Progenitor cell of endocrine pancreas (in vitro differentiated cells): ENCODE measurements around the gene PAFAH1B2. TPM values are rescaled to one million over a fixed set of nuclear protein-coding genes. Genes with fewer than 3 reads are reported as not detected.

Experiments used
- DNase-seq: peaks from one replicate; pipeline ENCODE4 v3.0.0; 2021; ENCODE audit warnings: low spot score; ENCODE audit not compliant: unreplicated experiment
- H3K27ac Mint-ChIP-seq: 2 replicates; pipeline ENCODE4 v1.8.0; 2021; ENCODE audit warnings: mild to moderate bottlenecking, moderate library complexity, mixed read lengths
- H3K27me3 Mint-ChIP-seq: 2 replicates; pipeline ENCODE4 v1.8.0; 2021; ENCODE audit warnings: mixed read lengths
- H3K36me3 Mint-ChIP-seq: 2 replicates; pipeline ENCODE4 v1.8.0; 2022; ENCODE audit warnings: mixed read lengths; ENCODE audit not compliant: insufficient read depth
- H3K4me1 Mint-ChIP-seq: 2 replicates; pipeline ENCODE4 v1.8.0; 2021; ENCODE audit warnings: low read depth, mixed read lengths
- H3K4me3 Mint-ChIP-seq: 2 replicates; pipeline ENCODE4 v1.8.0; 2021; ENCODE audit warnings: low read depth, mild to moderate bottlenecking, moderate library complexity, mixed read lengths
- H3K9me3 Mint-ChIP-seq: 2 replicates; pipeline ENCODE4 v1.8.0; 2021; ENCODE audit warnings: low read depth, mixed read lengths
- total RNA-seq: library from RNA; stranded (reverse); gene quantifications from 2 replicates; pipeline ENCODE4 v1.2.1, GENCODE V29; 2021
- TF ChIP-seq, protein P1 (sequence below): fragments of 200-600 bp; sonication (generic); IDR thresholded peaks from one replicate; pipeline ENCODE4 v1.5.0; 2021; ENCODE audit warnings: antibody characterized with exemption, mild to moderate bottlenecking; ENCODE audit not compliant: unreplicated experiment

Gene PAFAH1B2
- total RNA-seq, 1 donor from 2014 or later: 121 TPM

DNA sequence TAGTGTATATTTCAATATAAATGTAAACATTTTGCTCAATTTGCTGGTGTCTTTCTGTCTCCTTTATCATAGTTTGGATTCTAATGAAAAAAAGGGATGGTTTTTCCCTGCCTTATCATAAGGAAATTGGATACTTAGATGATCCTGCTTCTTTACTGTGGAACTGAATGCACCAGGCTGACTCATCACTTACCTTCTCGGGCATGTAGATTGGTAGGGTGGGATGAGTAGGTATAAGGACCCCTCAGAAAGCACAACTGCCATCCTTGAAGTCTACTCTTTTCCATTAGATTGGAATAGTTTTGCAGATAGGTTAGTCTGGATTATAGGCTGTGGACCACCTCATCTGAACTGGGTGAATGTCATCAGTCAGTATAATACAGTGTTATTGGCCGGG lies 26.9 kb downstream of the PAFAH1B2 start:
- Mint-ChIP-seq H3K4me3 (no peak overlapping the region), H3K9me3 (no peaks in the 10 kb centered on the region), H3K4me1 (no peaks in the 10 kb centered on the region), H3K27ac (peak overlapping the region; percentile 24), H3K27me3 (no peaks in the 10 kb centered on the region), H3K36me3 (peaks cover 13% of the 10 kb centered on the region)
- DNase-seq: no peak
- TF ChIP-seq, protein P1, sequence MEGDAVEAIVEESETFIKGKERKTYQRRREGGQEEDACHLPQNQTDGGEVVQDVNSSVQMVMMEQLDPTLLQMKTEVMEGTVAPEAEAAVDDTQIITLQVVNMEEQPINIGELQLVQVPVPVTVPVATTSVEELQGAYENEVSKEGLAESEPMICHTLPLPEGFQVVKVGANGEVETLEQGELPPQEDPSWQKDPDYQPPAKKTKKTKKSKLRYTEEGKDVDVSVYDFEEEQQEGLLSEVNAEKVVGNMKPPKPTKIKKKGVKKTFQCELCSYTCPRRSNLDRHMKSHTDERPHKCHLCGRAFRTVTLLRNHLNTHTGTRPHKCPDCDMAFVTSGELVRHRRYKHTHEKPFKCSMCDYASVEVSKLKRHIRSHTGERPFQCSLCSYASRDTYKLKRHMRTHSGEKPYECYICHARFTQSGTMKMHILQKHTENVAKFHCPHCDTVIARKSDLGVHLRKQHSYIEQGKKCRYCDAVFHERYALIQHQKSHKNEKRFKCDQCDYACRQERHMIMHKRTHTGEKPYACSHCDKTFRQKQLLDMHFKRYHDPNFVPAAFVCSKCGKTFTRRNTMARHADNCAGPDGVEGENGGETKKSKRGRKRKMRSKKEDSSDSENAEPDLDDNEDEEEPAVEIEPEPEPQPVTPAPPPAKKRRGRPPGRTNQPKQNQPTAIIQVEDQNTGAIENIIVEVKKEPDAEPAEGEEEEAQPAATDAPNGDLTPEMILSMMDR: no peak

DNA sequence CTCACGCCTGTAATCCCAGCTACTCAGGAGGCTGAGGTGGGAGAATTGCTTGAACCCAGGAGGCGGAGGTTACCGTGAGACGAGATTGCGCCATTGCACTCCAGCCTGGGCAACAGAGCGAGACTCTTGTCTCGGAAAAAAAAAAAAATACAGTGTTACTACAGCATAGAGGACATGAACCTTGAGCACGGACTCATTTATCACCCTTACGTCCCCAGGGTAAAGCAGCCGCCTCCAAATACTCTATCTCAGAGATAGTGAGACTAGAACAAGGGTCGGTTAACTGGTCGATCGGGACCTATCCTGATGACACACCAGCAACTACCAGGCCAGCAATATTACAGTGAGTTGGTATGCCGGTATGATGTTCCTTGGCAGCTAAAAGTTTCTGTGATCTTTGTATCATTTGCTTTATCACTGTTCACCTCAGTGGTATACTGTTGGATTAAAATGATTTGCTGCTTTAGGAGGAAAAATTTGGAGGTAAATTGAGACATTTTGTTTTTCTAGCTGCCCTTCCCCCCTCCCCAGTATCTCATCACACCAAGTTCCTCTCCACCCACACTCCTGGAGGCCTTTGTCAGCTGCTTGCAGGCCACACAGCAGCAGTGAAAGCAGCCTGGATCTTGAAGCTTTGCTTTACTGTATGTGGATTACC lies 27.4 kb downstream of the PAFAH1B2 start:
- TF ChIP-seq, protein P1: no peak
- Mint-ChIP-seq H3K27me3 (no peaks in the 10 kb centered on the region), H3K9me3 (no peaks in the 10 kb centered on the region), H3K4me1 (no peaks in the 10 kb centered on the region), H3K36me3 (peaks cover 13% of the 10 kb centered on the region), H3K27ac (peak overlapping the region; percentile 3), H3K4me3 (no peak overlapping the region)
- DNase-seq: no peak

DNA sequence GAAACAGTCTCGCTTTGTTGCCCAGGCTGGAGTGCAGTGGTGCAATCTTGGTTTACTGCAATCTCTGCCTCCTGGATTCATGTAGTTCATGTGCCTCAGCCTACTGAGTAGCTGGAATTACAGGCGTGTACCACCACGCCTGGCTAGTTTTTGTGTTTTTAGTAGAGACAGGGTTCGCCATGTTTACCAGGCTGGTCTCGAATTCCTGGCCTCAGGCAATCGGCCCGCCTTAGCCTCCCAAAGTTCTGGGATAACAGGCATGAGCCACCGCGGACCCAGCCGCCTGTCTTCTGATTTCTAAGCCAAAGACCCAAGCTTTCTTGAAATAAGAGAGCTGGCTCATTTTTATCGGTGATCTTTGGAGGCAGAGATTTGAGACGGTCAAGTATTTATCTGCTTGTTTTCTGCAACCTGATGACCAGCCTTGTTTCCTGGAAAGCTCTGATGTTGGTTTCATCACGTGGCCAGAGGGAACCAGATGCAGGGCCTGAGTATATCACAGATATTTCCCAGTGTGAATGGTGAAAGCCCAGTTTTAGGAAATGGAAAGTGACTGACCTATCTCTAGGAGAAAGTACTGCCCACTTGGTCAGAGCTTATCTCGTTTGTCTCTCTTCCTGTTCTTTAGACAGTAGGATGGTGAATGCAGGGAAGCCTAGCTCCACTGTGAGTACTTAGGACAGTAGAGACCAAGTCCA lies 28.8 kb downstream of the PAFAH1B2 start:
- H3K27ac Mint-ChIP-seq: no peak overlapping the region
- TF ChIP-seq, protein P1: no peak
- no peaks in the 10 kb centered on the region for H3K27me3 Mint-ChIP-seq
- peaks cover 9% of the 10 kb centered on the region for H3K36me3 Mint-ChIP-seq
- H3K9me3 Mint-ChIP-seq: no peaks in the 10 kb centered on the region
- DNase-seq: no peak
- no peak overlapping the region for H3K4me3 Mint-ChIP-seq
- H3K4me1 Mint-ChIP-seq: peaks cover under 1% of the 10 kb centered on the region

DNA sequence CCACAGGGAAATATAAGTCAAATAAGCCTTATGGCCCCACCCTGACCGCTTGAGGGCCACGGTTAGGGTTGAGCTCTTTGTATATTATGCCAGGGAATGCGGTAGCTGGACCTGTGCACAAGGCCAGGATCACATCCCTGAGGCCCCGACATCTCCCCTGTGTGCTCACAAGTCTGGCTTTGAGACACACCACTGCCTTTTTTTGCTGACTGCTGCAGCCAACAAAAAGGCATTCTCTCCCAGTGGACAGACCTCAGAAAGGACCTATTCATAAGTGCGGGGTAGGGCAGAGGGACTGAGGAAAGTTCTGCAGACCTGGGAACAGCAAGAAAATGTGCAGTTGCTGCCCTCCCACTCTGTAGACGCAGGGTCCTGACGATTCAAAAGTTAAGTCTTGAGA lies 31.0 kb downstream of the PAFAH1B2 start:
- no peaks in the 10 kb centered on the region for H3K27me3 Mint-ChIP-seq
- peaks cover 12% of the 10 kb centered on the region for H3K4me1 Mint-ChIP-seq
- no peak overlapping the region for H3K4me3 Mint-ChIP-seq
- H3K27ac Mint-ChIP-seq: no peak overlapping the region
- H3K36me3 Mint-ChIP-seq: peaks cover 6% of the 10 kb centered on the region
- TF ChIP-seq, protein P1: no peak
- DNase-seq: no peak
- no peaks in the 10 kb centered on the region for H3K9me3 Mint-ChIP-seq

DNA sequence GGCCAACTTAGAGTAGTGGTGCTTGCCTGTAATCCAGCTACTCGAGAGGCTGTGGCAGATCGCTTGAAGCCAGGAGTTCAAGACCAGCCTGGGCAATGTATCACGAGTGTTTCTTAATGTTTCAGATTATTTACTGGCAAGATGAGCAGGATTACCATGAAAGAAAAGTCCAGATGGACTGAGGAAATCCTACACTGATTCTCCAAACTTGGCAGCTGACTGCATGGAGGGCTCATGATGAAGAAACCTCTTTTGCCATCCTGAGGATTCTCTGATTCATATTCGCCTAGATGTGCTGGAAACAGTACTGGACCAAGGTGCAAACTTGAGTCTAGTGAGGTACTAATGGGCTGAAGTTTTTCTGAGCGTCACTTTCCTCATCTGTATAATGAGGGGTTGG lies 31.7 kb downstream of the PAFAH1B2 start:
- Mint-ChIP-seq H3K4me1 (peaks cover 14% of the 10 kb centered on the region), H3K36me3 (peaks cover 5% of the 10 kb centered on the region), H3K27ac (no peak overlapping the region), H3K9me3 (no peaks in the 10 kb centered on the region), H3K4me3 (no peak overlapping the region), H3K27me3 (no peaks in the 10 kb centered on the region)
- no peak for DNase-seq
- TF ChIP-seq, protein P1: no peak
